NCI-H446 treated with DMSO at 0.1 percent for 48 hours (cell line): ENCODE data around the gene MAD2L2.

ENCODE experiments used
- DNase-seq: peaks from one replicate; lab custom pipeline; 2025; lab: John Stamatoyannopoulos, UW

The MAD2L2 gene

GRCh38 chr1:11704691-11705475 lies 23.9 kb upstream of the MAD2L2 start:
- DNase-seq, result no peak

- no peak for DNase-seq
Measured at GRCh38 chr1:11704194-11704529, 23.2 kb upstream of the MAD2L2 start.

DNA sequence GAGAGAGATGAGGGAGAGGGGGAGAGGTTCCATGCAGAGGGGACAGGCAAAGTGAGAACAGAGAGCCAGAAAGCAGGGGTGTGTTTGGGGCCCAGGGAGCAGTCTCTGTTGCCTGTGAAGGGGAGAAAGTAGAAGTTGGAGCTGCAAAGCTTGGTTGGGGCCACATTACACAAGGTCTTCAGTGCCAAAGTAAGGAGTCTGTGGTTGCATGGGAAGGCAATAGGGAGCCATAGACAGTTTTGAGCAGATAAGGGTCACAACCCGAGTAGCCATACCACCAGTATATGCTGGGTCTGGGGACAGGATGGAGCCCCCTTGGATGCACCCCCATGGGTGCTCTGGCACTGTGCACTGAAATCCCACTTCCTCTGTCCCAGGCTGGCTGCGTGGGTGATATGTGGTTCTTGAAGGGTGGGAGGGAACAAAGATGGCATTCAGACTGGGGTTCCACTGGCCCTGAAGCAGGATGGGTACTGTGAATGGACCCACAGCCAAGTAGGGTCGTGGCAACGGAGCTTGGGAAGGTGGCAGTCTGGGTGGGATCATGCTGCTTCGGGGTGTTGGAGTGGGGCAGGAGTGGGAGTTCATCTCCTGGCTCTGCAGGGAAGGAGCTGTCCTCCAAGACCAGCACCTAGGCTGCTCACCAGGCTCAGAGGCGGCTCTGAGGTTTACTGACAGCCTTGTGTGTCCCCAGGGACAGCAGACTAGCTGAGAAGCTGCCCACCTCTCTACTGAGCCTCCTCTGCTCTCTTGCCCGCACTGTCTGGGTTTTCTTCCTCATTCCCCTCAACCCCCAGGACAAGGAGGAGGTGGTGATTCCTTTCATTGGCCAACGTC lies 22.6 kb upstream of the MAD2L2 start:
- DNase-seq, result no peak

GRCh38 chr1:11701981-11702803 lies 21.2 kb upstream of the MAD2L2 start:
- DNase-seq, result no peak

GRCh38 chr1:11701551-11701961 lies 20.6 kb upstream of the MAD2L2 start:
- DNase-seq, result peak; percentile 64

GRCh38 chr1:11700601-11701467 lies 19.9 kb upstream of the MAD2L2 start:
- no peak for DNase-seq

DNA sequence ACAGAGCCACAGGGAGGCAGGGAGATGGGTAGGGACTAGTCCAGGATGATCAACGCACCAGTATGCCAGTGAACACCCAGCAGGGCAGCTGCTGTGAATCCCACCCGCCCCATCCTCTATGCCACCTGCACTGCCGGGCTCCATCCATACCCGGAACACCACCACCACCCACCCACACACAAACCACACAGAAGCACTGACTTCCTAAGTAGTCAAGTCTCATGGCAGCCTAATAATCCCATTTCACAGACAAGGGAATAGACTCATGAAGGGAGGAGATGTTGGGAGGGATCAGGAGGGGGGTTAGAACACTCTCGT lies 16.9 kb upstream of the MAD2L2 start:
- DNase-seq, result no peak

DNA sequence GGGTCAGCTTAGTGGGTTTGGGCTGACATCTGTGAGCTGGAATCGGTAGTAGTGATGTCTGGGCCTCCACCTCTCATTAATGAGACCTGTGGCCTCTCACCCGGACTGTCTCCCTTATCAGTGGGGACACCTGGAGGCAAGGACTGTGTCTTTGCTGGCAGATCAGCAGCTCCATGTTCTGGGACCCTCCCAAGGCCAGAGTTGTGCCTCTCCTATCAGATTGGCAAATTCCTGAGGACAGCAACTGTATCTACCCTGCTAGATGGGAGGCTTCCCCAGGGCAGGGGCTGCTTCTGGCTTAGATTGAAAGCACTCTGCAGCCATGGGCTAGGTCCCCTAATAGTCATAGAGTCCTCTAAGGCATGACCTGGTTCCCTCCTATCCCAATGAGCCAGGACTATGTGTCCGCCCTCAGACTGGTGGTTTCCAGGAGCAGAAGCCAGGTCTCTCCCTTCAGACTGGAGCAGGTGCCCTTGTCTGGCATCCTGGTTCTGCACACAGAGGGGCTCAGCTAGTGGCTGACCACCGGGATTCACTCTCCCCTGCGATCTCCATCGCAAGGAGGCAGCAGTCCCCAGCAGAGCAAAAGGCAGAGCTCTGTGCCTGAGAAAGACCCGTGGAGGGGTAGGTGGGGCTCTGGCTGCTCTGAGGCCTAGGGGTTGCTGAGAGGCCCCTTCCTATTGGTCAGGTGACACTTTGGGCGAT lies 16.4 kb upstream of the MAD2L2 start:
- DNase-seq, result no peak

- DNase-seq, result no peak
Measured at GRCh38 chr1:11695861-11696260, 14.9 kb upstream of the MAD2L2 start.

GRCh38 chr1:11693917-11694316 lies 13.0 kb upstream of the MAD2L2 start:
- DNase-seq, result no peak

DNA sequence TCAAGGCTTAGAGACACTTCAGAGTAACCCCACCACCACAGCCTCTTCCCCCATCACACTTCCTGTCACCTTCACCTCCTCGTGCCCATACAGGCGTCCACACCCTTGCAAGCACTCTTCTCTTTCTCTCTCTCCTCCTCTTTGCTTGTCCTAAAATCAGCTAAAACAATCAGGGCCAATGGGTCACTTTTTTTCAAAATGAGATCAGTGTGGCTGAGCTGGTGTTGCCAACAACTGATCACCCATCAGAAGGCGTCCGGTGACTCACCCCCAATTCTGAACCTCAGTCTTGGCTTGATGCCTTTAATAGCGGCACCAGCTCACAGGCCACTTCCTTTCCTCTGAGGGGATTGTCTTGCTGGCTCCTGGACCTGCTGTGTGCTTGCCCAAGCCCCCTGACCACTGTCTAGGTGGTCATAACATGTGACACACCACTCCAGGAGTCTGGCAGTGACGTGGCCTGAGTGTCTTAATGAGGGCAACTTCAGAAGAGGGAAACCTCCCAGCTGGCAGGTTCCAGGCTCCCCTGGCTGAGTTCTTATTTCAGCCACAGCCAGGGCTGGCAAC lies 12.2 kb upstream of the MAD2L2 start:
- peak; percentile 23 for DNase-seq

- DNase-seq, result no peak
Measured at GRCh38 chr1:11691928-11692711, 11.2 kb upstream of the MAD2L2 start.

DNA sequence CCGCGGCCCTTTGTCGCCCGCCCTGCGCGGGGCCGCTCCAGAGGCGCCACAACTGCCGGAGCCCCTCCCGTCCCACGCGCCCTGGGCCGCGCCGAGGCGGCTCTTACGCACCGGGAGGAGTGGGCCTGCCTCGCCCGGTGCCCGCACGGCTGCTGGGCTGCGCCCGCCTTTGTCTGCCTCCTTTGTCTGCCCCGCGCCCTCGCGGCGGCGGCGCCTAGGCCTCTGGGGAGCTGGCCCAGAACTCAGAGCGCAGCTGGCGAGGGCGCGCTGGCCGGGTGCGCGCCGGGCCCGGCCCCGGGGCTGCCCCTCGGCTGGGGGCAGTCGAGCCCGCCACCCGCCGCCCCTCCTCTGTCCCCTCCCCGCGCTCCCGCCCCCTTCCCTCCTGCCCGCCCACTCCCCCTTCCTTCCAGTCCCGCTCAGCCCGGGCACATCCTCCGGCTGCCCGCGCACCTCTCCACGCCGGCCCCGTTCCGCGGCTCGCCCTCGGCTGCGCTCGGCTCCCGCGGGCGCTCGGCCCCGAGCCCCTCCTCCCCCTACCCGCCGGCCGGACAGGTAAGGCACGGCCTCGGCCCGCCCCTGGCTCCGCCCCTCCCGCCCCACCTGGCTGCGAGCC lies 10.5 kb upstream of the MAD2L2 start, which contains the start of gene DRAXIN:
Gene DRAXIN (plus strand): TSS at position 409 of the 613 bp plus-strand sequence. CDS start 14,549 bp downstream, outside the sequence.
- no peak for DNase-seq

DNA sequence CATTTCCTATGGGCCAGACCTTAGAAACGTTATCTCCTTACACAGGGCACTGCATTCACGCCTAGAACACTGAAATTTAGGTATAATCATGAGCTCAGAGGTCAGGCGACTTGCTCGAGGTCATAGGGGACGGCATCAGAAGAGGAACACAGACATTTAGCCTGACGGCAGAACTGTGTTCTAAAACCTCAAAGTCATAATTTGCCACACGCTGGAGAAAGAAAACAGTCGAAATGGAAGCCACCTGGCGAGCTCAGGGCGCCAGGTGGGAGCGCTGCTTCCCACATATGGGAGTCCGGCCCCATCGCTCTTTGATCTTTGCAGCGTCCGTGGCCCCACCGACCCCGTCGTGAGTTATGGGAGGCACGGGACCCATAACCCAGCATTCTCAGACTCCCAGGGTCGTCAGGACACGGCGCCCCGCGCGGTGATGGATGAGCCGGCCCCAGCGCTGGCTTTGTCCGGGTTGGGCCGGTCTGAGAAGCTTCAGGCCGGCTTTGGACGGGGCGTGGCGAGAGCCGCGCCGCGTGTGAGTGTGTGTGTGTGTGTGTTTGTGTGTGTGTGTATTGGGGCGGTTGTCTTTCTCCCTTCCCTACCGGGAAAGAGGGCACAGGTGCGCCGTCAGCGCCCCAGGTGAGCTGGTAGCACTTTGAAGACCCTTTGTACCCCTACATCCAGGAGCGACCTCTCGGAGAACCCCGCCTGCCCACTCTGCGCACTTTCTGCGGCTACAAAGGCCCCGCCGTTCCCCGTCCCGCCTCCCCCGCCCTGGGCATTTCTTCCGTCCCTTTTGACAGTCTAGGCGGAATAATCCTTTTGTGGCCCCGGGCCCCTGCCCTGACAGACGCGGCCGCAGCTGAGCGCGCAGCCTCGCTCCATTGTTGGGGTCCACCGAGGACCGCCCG lies 9.7 kb upstream of the MAD2L2 start:
- no peak for DNase-seq

- no peak for DNase-seq
Measured at GRCh38 chr1:11688506-11688905, 7.6 kb upstream of the MAD2L2 start.

DNA sequence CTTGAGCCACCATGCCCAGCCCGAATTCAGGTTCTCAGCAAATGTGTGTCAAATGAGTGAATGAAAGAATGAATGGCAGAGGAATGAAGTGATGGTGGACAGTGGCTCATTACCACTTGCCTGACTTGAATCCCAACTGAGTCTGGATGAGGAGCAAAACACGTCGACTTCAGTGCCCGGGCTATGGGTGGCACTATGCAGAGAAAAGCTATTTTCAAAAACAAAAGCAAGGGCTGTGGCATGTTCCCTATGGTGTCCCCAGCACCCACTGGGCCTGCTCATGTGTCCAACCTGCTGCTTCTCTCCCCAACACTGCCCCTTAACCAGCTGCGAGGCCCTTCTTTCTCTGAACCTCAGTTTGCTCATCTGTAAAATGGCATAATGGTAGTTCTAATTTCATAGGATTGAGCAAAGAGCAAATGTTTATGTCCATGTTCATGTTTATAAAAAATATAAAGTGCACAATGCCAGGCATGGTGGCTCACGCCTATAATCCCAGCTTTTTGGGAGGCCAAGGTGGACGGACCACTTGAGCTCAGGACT lies 4.3 kb upstream of the MAD2L2 start:
- DNase-seq, result no peak

DNA sequence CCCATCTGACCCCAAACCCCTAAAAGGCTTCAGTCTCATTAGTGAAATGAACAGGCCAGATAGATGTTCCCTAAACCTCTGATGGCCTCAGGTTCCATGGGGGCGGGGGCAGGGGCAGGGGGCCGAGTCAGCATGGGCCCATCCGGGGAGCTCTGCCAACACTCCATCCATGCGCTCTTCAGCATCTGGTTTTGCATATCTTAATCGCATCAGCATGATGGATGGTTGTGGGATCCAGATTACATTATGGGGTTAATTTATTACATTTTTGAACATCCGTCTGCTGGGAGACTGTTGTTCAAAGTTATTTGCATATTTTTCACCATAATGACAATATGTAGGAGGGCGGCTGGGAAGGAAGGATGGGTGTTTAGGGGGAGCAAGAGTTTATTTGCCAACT lies 3.1 kb upstream of the MAD2L2 start:
- DNase-seq, result no peak

GRCh38 chr1:11682799-11683198 lies 1.9 kb upstream of the MAD2L2 start:
- no peak for DNase-seq
